H9 (cell line): ENCODE data around the gene ANO2. TPM values are rescaled to one million over a fixed set of nuclear protein-coding genes. Genes with fewer than 3 reads are reported as not detected.
A peak's percentile ranks its signal among the peaks of the same experiment; 100 is the strongest.

ENCODE experiments used
- DNase-seq: peaks from one replicate; pipeline ENCODE4 v3.0.0-alpha.2; 2017
- H2AFZ ChIP-seq: one replicate; pipeline ENCODE4 v1.6.1; 2013; ENCODE audit warnings: mild to moderate bottlenecking, low read length, control low read depth, moderate library complexity
- H2AK5ac ChIP-seq: 2 replicates; pipeline ENCODE4 v1.6.1; 2013; ENCODE audit warnings: low read length, control low read depth, mixed read lengths; ENCODE audit not compliant: insufficient read length
- H2BK120ac ChIP-seq: one replicate; pipeline ENCODE4 v1.6.1; 2013; ENCODE audit warnings: low read depth, mild to moderate bottlenecking, low read length, control low read depth, inconsistent platforms; ENCODE audit not compliant: poor library complexity, severe bottlenecking
- H2BK12ac ChIP-seq: 2 replicates; pipeline ENCODE4 v1.6.1; 2013; ENCODE audit warnings: low read length, control low read depth, mixed read lengths, low read depth; ENCODE audit not compliant: insufficient read length
- H2BK15ac ChIP-seq: 2 replicates; pipeline ENCODE4 v1.6.1; 2013; ENCODE audit warnings: low read depth, low read length, control low read depth
- H2BK20ac ChIP-seq: one replicate; pipeline ENCODE4 v1.6.1; 2013; ENCODE audit warnings: low read depth, mild to moderate bottlenecking, low read length, control low read depth, inconsistent platforms; ENCODE audit not compliant: poor library complexity, severe bottlenecking
- H2BK5ac ChIP-seq: 2 replicates; pipeline ENCODE4 v1.6.1; 2013; ENCODE audit warnings: low read length, control low read depth, mixed read lengths; ENCODE audit not compliant: insufficient read length
- H3K14ac ChIP-seq: 2 replicates; pipeline ENCODE4 v1.6.1; 2013; ENCODE audit warnings: low read length, control low read depth; ENCODE audit not compliant: insufficient read depth
- H3K18ac ChIP-seq: 2 replicates; pipeline ENCODE4 v1.6.1; 2013; ENCODE audit warnings: low read depth, mild to moderate bottlenecking, mixed read lengths, low read length, control low read depth; ENCODE audit not compliant: insufficient read length
- H3K23ac ChIP-seq: 2 replicates; pipeline ENCODE4 v1.6.1; 2013; ENCODE audit warnings: low read length, control low read depth, mixed read lengths, low read depth; ENCODE audit not compliant: insufficient read length
- H3K23me2 ChIP-seq: 2 replicates; pipeline ENCODE4 v1.6.1; 2013; ENCODE audit warnings: low read depth, mild to moderate bottlenecking, mixed read lengths, low read length, control low read depth; ENCODE audit not compliant: insufficient read length, poor library complexity, severe bottlenecking
- H3K27ac ChIP-seq: 2 replicates; pipeline ENCODE4 v1.5.1; 2013; ENCODE audit warnings: low read length, control low read depth, mixed read lengths, low read depth; ENCODE audit not compliant: insufficient read length
- H3K27me3 ChIP-seq: 2 replicates; pipeline ENCODE4 v1.6.1; 2013; ENCODE audit warnings: low read length, control low read depth, inconsistent platforms; ENCODE audit not compliant: insufficient read depth
- H3K4ac ChIP-seq: 2 replicates; pipeline ENCODE4 v1.6.1; 2013; ENCODE audit warnings: low read depth, mild to moderate bottlenecking, control low read depth, inconsistent platforms, low read length, moderate library complexity
- H3K4me1 ChIP-seq: 2 replicates; pipeline ENCODE4 v1.6.1; 2013; ENCODE audit warnings: low read length, control low read depth, inconsistent platforms; ENCODE audit not compliant: insufficient read depth
- H3K4me2 ChIP-seq: 2 replicates; pipeline ENCODE4 v1.6.1; 2013; ENCODE audit warnings: low read length, control low read depth, mixed read lengths; ENCODE audit not compliant: insufficient read length, insufficient read depth
- H3K56ac ChIP-seq: 2 replicates; pipeline ENCODE4 v1.6.1; 2013; ENCODE audit warnings: low read depth, mild to moderate bottlenecking, mixed read lengths, low read length, control low read depth; ENCODE audit not compliant: insufficient read length
- H3K79me1 ChIP-seq: 2 replicates; pipeline ENCODE4 v1.6.1; 2013; ENCODE audit warnings: low read depth, mild to moderate bottlenecking, moderate library complexity, low read length, control low read depth, inconsistent platforms; ENCODE audit not compliant: insufficient read depth, poor library complexity, severe bottlenecking
- H3K79me2 ChIP-seq: 2 replicates; pipeline ENCODE4 v1.6.1; 2013; ENCODE audit warnings: low read length, control low read depth, inconsistent platforms; ENCODE audit not compliant: insufficient read depth
- H3K9ac ChIP-seq: 2 replicates; pipeline ENCODE4 v1.6.1; 2013; ENCODE audit warnings: low read length, control low read depth, mixed read lengths; ENCODE audit not compliant: insufficient read length; ENCODE audit errors: extremely low read depth
- H3K9me3 ChIP-seq: one replicate; pipeline ENCODE4 v1.6.1; 2013; ENCODE audit warnings: low read depth, low read length, inconsistent platforms; ENCODE audit not compliant: control insufficient read depth
- H3T11ph ChIP-seq: one replicate; pipeline ENCODE4 v1.6.1; 2013; ENCODE audit warnings: mild to moderate bottlenecking, low read length, control low read depth, inconsistent platforms
- H4K20me1 ChIP-seq: one replicate; pipeline ENCODE4 v1.6.1; 2013; ENCODE audit not compliant: control insufficient read depth, insufficient read length, insufficient read depth
- H4K5ac ChIP-seq: 2 replicates; pipeline ENCODE4 v1.6.1; 2013; ENCODE audit warnings: low read depth, mild to moderate bottlenecking, mixed read lengths, low read length, control low read depth; ENCODE audit not compliant: insufficient read length
- H4K8ac ChIP-seq: replicated peaks from 2 replicates; pipeline ENCODE4 v1.6.1; 2013; ENCODE audit warnings: low read length, control low read depth, mixed read lengths, low read depth; ENCODE audit not compliant: insufficient read length
- H4K91ac ChIP-seq: 2 replicates; pipeline ENCODE4 v1.6.1; 2013; ENCODE audit warnings: low read depth, mild to moderate bottlenecking, moderate library complexity, mixed read lengths, low read length, control low read depth; ENCODE audit not compliant: insufficient read length
- H3K27ac Mint-ChIP-seq, 3 experiments: 2 replicates in 2 of 3; 3 replicates in 1 of 3; pipeline ENCODE4 v1.8.0; 2020 to 2021; ENCODE audit warnings: mixed read lengths in 3 of 3, mild to moderate bottlenecking in 1 of 3, moderate library complexity in 1 of 3
- H3K27me3 Mint-ChIP-seq: 2 replicates; pipeline ENCODE4 v1.8.0; 2021; ENCODE audit warnings: low read depth, mild to moderate bottlenecking, moderate library complexity, mixed read lengths
- H3K36me3 Mint-ChIP-seq, 3 experiments: 2 replicates in 2 of 3; 3 replicates in 1 of 3; pipeline ENCODE4 v1.8.0; 2020 to 2021; ENCODE audit warnings: low read depth in 3 of 3, mixed read lengths in 3 of 3; ENCODE audit not compliant: insufficient read depth in 1 of 3
- H3K4me1 Mint-ChIP-seq, 2 experiments: 2 replicates each; pipeline ENCODE4 v1.8.0; 2020; ENCODE audit warnings: mixed read lengths in 2 of 2
- H3K4me3 Mint-ChIP-seq, 2 experiments: 2 replicates in 1 of 2; 3 replicates in 1 of 2; pipeline ENCODE4 v1.8.0; 2020 to 2021; ENCODE audit warnings: mild to moderate bottlenecking in 2 of 2, mixed read lengths in 2 of 2, moderate library complexity in 1 of 2
- H3K9me3 Mint-ChIP-seq, 2 experiments: 2 replicates in 1 of 2; 3 replicates in 1 of 2; pipeline ENCODE4 v1.8.0; 2020; ENCODE audit warnings: mild to moderate bottlenecking in 2 of 2, mixed read lengths in 2 of 2, moderate library complexity in 1 of 2
- CTCF ChIP-seq: fragments of 200-600 bp; sonication (generic); conservative IDR thresholded peaks from 3 replicates; pipeline ENCODE4 v1.8.0; 2021; ENCODE audit warnings: antibody characterized with exemption, mild to moderate bottlenecking
- WGBS: extraction: QIAGEN DNeasy Blood & Tissue Kit; methylation state at CpG from one replicate; pipeline ENCODE4 v1.1.7; 2013; ENCODE audit warnings: missing lambda C conversion rate, low lambda C conversion rate, mixed read lengths; ENCODE audit not compliant: insufficient read length; ENCODE audit errors: extremely low coverage; 5-methylcytosine and 5-hydroxymethylcytosine counted together
- total RNA-seq: library from RNA; stranded (reverse); gene quantifications from 2 replicates; pipeline ENCODE4 v1.2.1, GENCODE V29; 2021

ANO2 gene
- total RNA-seq, 1 experiment from 2014 or later, result 3.8 TPM

- Histone ChIP-seq H3K9ac (no peak overlapping the region), H2BK5ac (no peak overlapping the region), H2BK15ac (no peak overlapping the region), H3K14ac (peak overlapping the region; percentile 4; the same call in 1 of the 2 replicates), H3K27ac (no peak overlapping the region), H3K27me3 (no peaks in the 10 kb centered on the region), H2AK5ac (no peak overlapping the region), H3K23ac (peak overlapping the region; percentile 28), H4K91ac (no peak overlapping the region), H3T11ph (no peak overlapping the region), H3K9me3 (no peaks in the 10 kb centered on the region), H3K4me2 (no peak overlapping the region), H3K56ac (no peak overlapping the region), H2BK120ac (no peak overlapping the region), H3K79me1 (no peaks in the 10 kb centered on the region), H4K5ac (no peak overlapping the region), H3K4me1 (no peaks in the 10 kb centered on the region), H3K4ac (no peak overlapping the region), H4K20me1 (no peaks in the 10 kb centered on the region), H2AFZ (no peak overlapping the region), H3K18ac (no peak overlapping the region), H2BK20ac (no peak overlapping the region), H4K8ac (no peak overlapping the region), H2BK12ac (no peak overlapping the region), H3K23me2 (no peaks in the 10 kb centered on the region), H3K79me2 (no peaks in the 10 kb centered on the region)
- no peak for TF ChIP-seq CTCF
- Mint-ChIP-seq H3K27me3 (no peaks in the 10 kb centered on the region), H3K27ac (no peak overlapping the region), H3K36me3 (no peaks in the 10 kb centered on the region; a peak in 1 of 7 replicates), H3K9me3 (no peaks in the 10 kb centered on the region), H3K4me3 (no peak overlapping the region), H3K4me1 (no peaks in the 10 kb centered on the region)
- WGBS, result no CpG with 5 or more reads among the region's 12 CpGs
- no peak for DNase-seq
Measured at GRCh38 chr12:5748027-5748426, 197.0 kb downstream of the ANO2 start.
